WTC11 (cell line): ENCODE results near the gene NHLRC3. TPM values are rescaled to one million over a fixed set of nuclear protein-coding genes. Genes with fewer than 3 reads are reported as not detected.

Experiments
- ATAC-seq: fragments of 200-7000 bp; cut with Tn5 transposase; 2 replicates; pipeline ENCODE4 v1.10.0; 2021; ENCODE audit warnings: mild to moderate bottlenecking, moderate library complexity
- CTCF ChIA-PET: fragments of 300-600 bp; sonication (Branson Sonifier 250); formaldehyde crosslinking; loops from one replicate; lab custom pipeline; 2021; ENCODE audit warnings: antibody characterized with exemption; lab: Charles Lee
- POLR2A ChIA-PET: fragments of 350-600 bp; sonication (Branson Sonifier 250); formaldehyde crosslinking; loops from one replicate; lab custom pipeline; 2021; ENCODE audit warnings: antibody characterized with exemption; lab: Charles Lee
- DNase-seq: peaks from one replicate; pipeline ENCODE4 v3.0.0; 2021; ENCODE audit warnings: low spot score
- H3K27ac Mint-ChIP-seq: 2 replicates; pipeline ENCODE4 v1.8.0; 2021; ENCODE audit warnings: mixed read lengths
- H3K27me3 Mint-ChIP-seq: 2 replicates; pipeline ENCODE4 v1.8.0; 2021; ENCODE audit warnings: low read depth, mild to moderate bottlenecking, moderate library complexity, mixed read lengths
- H3K36me3 Mint-ChIP-seq: 2 replicates; pipeline ENCODE4 v1.8.0; 2021; ENCODE audit warnings: mixed read lengths
- H3K4me1 Mint-ChIP-seq: 2 replicates; pipeline ENCODE4 v1.8.0; 2022; ENCODE audit warnings: mixed read lengths
- H3K4me3 Mint-ChIP-seq: 2 replicates; pipeline ENCODE4 v1.8.0; 2021; ENCODE audit warnings: mild to moderate bottlenecking, moderate library complexity, mixed read lengths
- H3K9me3 Mint-ChIP-seq: 2 replicates; pipeline ENCODE4 v1.8.0; 2021; ENCODE audit warnings: mixed read lengths
- HMGA2 ChIP-seq: fragments of 250-450 bp; sonication (Bioruptor Pico); IDR thresholded peaks from 2 replicates; pipeline ENCODE4 v1.4.0; 2021; ENCODE audit warnings: mild to moderate bottlenecking, moderate library complexity
- JAZF1 ChIP-seq: fragments of 250-450 bp; sonication (Bioruptor Pico); IDR thresholded peaks from 2 replicates; pipeline ENCODE4 v1.9.0; 2021; ENCODE audit warnings: moderate library complexity, mild to moderate bottlenecking, inconsistent platforms
- NR1H2 ChIP-seq: sonication (generic); formaldehyde crosslinking; IDR thresholded peaks from 2 replicates; pipeline ENCODE4 v1.9.0; 2021; ENCODE audit warnings: mild to moderate bottlenecking, moderate library complexity, missing genetic modification reagents
- NR2C2 ChIP-seq: sonication (generic); formaldehyde crosslinking; IDR thresholded peaks from 2 replicates; pipeline ENCODE4 v1.8.0; 2022; ENCODE audit warnings: mild to moderate bottlenecking, missing genetic modification reagents
- OVOL2 ChIP-seq: fragments of 250-450 bp; sonication (Bioruptor Pico); IDR thresholded peaks from 2 replicates; pipeline ENCODE4 v1.9.0; 2021; ENCODE audit warnings: mild to moderate bottlenecking, borderline replicate concordance
- PRRX2 ChIP-seq: fragments of 250-450 bp; sonication (Bioruptor Pico); IDR thresholded peaks from 2 replicates; pipeline ENCODE4 v1.8.0; 2021; ENCODE audit warnings: mild to moderate bottlenecking
- SMAD3 ChIP-seq: sonication (generic); formaldehyde crosslinking; IDR thresholded peaks from 2 replicates; pipeline ENCODE4 v1.8.0; 2022; ENCODE audit warnings: missing genetic modification reagents, mild to moderate bottlenecking, borderline replicate concordance
- ZNF263 ChIP-seq: sonication (generic); formaldehyde crosslinking; IDR thresholded peaks from 2 replicates; pipeline ENCODE4 v1.8.1; 2022; ENCODE audit warnings: low read depth, mild to moderate bottlenecking, moderate library complexity, missing genetic modification reagents
- total RNA-seq: library from RNA; stranded (reverse); gene quantifications from 3 replicates; pipeline ENCODE4 v1.2.3, GENCODE V29; 2021
- TF ChIP-seq, protein P1 (sequence below): sonication (generic); formaldehyde crosslinking; conservative IDR thresholded peaks from 2 replicates; pipeline ENCODE4 v1.8.1; 2023; ENCODE audit warnings: mild to moderate bottlenecking, low read depth, missing genetic modification reagents, moderate library complexity
- TF ChIP-seq, protein P2 (sequence below): sonication (generic); formaldehyde crosslinking; IDR thresholded peaks from 2 replicates; pipeline ENCODE4 v1.8.0; 2022; ENCODE audit warnings: mild to moderate bottlenecking, missing genetic modification reagents
- TF ChIP-seq, protein P3 (sequence below): fragments of 250-450 bp; sonication (Bioruptor Pico); IDR thresholded peaks from 2 replicates; pipeline ENCODE4 v1.9.0; 2021; ENCODE audit warnings: mild to moderate bottlenecking
- TF ChIP-seq, protein P4 (sequence below): sonication (generic); formaldehyde crosslinking; IDR thresholded peaks from 2 replicates; pipeline ENCODE4 v1.8.0; 2022; ENCODE audit warnings: mild to moderate bottlenecking, missing genetic modification reagents
- TF ChIP-seq, protein P5 (sequence below): sonication (generic); formaldehyde crosslinking; IDR thresholded peaks from 2 replicates; pipeline ENCODE4 v1.8.0; 2023; ENCODE audit warnings: missing genetic modification reagents, mild to moderate bottlenecking, borderline replicate concordance
- TF ChIP-seq, protein P6 (sequence below): fragments of 250-450 bp; sonication (Bioruptor Pico); IDR thresholded peaks from 2 replicates; pipeline ENCODE4 v2.1.2; 2022; ENCODE audit warnings: mild to moderate bottlenecking, moderate library complexity
- TF ChIP-seq, protein P7 (sequence below): sonication (generic); formaldehyde crosslinking; IDR thresholded peaks from 2 replicates; pipeline ENCODE4 v1.8.1; 2022; ENCODE audit warnings: low read depth, missing genetic modification reagents, borderline replicate concordance
- TF ChIP-seq, protein P8 (sequence below): fragments of 200-600 bp; IDR thresholded peaks from 2 replicates; pipeline ENCODE4 v1.8.0; 2022; ENCODE audit warnings: antibody characterized with exemption

The NHLRC3 gene
- total RNA-seq, 1 experiment from 2014 or later: 18.8 TPM

DNA sequence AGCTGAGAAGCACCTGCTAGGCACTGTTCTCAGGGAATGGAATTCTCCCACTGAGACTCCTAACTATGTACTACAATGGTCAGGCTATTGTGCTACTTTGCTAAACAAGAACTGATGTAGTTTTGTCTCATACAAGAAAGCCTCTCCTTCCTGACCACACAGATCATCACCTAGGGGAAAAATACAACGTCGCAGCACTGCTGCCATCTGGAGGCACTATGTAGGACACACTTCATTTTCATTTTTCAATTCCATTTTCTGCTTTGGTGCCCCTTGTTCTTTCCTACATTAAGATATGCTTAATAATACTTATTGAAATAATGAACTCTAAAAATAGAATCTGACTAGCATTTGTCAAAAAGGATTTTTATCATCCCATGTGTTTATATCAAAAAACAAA, 21.5 kb upstream of the NHLRC3 start:
- ChIA-PET CTCF (interaction anchor here (0.6 to 1.3 kb wide), 3 partner anchors 44 to 599 kb away, joined by 3 to 4 read pairs (median 3); no protein-coding TSS in a partner anchor), POLR2A (no interaction called here)

DNA sequence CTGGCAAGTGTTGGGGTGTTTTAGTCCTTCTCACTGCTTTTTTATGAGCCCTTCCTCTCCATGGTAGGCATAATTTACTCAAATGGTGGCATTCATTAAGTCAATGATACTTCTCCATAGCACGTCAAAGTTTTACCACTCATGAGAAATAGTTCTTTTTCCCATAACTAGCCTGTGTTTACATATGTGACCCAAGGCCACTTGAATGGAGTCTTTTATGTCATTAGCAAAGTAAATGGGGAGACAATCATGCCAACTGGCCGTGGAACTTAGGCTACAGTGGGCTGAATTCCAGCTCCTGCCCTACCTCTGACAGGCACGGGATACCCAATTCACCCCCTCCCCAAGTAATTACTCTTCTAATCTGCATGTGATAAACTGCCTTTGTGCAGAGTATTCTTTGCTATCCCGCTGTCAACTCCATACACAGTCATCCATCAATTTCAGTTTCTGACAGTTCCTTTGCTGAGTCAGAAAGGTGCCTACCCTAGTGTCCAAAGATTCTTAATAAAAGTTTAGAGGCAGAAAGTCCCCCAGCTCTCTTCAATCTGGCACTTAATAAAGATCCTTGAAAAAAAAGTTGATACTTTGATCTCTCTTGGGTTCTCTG, 17.3 kb upstream of the NHLRC3 start:
- TF ChIP-seq, protein P1, sequence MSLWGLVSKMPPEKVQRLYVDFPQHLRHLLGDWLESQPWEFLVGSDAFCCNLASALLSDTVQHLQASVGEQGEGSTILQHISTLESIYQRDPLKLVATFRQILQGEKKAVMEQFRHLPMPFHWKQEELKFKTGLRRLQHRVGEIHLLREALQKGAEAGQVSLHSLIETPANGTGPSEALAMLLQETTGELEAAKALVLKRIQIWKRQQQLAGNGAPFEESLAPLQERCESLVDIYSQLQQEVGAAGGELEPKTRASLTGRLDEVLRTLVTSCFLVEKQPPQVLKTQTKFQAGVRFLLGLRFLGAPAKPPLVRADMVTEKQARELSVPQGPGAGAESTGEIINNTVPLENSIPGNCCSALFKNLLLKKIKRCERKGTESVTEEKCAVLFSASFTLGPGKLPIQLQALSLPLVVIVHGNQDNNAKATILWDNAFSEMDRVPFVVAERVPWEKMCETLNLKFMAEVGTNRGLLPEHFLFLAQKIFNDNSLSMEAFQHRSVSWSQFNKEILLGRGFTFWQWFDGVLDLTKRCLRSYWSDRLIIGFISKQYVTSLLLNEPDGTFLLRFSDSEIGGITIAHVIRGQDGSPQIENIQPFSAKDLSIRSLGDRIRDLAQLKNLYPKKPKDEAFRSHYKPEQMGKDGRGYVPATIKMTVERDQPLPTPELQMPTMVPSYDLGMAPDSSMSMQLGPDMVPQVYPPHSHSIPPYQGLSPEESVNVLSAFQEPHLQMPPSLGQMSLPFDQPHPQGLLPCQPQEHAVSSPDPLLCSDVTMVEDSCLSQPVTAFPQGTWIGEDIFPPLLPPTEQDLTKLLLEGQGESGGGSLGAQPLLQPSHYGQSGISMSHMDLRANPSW (CRISPR knock-in tag): no peak
- TF ChIP-seq, protein P2, sequence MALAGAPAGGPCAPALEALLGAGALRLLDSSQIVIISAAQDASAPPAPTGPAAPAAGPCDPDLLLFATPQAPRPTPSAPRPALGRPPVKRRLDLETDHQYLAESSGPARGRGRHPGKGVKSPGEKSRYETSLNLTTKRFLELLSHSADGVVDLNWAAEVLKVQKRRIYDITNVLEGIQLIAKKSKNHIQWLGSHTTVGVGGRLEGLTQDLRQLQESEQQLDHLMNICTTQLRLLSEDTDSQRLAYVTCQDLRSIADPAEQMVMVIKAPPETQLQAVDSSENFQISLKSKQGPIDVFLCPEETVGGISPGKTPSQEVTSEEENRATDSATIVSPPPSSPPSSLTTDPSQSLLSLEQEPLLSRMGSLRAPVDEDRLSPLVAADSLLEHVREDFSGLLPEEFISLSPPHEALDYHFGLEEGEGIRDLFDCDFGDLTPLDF: no peak
- TF ChIP-seq PRRX2 (CRISPR knock-in tag): no peak
- no peak for TF ChIP-seq HMGA2 (CRISPR knock-in tag)
- no peak for TF ChIP-seq NR2C2 (CRISPR knock-in tag)
- TF ChIP-seq, protein P3, sequence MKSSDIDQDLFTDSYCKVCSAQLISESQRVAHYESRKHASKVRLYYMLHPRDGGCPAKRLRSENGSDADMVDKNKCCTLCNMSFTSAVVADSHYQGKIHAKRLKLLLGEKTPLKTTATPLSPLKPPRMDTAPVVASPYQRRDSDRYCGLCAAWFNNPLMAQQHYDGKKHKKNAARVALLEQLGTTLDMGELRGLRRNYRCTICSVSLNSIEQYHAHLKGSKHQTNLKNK (CRISPR knock-in tag): no peak
- TF ChIP-seq, protein P4, sequence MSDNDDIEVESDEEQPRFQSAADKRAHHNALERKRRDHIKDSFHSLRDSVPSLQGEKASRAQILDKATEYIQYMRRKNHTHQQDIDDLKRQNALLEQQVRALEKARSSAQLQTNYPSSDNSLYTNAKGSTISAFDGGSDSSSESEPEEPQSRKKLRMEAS: no peak
- TF ChIP-seq, protein P5, sequence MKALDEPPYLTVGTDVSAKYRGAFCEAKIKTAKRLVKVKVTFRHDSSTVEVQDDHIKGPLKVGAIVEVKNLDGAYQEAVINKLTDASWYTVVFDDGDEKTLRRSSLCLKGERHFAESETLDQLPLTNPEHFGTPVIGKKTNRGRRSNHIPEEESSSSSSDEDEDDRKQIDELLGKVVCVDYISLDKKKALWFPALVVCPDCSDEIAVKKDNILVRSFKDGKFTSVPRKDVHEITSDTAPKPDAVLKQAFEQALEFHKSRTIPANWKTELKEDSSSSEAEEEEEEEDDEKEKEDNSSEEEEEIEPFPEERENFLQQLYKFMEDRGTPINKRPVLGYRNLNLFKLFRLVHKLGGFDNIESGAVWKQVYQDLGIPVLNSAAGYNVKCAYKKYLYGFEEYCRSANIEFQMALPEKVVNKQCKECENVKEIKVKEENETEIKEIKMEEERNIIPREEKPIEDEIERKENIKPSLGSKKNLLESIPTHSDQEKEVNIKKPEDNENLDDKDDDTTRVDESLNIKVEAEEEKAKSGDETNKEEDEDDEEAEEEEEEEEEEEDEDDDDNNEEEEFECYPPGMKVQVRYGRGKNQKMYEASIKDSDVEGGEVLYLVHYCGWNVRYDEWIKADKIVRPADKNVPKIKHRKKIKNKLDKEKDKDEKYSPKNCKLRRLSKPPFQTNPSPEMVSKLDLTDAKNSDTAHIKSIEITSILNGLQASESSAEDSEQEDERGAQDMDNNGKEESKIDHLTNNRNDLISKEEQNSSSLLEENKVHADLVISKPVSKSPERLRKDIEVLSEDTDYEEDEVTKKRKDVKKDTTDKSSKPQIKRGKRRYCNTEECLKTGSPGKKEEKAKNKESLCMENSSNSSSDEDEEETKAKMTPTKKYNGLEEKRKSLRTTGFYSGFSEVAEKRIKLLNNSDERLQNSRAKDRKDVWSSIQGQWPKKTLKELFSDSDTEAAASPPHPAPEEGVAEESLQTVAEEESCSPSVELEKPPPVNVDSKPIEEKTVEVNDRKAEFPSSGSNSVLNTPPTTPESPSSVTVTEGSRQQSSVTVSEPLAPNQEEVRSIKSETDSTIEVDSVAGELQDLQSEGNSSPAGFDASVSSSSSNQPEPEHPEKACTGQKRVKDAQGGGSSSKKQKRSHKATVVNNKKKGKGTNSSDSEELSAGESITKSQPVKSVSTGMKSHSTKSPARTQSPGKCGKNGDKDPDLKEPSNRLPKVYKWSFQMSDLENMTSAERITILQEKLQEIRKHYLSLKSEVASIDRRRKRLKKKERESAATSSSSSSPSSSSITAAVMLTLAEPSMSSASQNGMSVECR (CRISPR knock-in tag): no peak
- TF ChIP-seq, protein P6, sequence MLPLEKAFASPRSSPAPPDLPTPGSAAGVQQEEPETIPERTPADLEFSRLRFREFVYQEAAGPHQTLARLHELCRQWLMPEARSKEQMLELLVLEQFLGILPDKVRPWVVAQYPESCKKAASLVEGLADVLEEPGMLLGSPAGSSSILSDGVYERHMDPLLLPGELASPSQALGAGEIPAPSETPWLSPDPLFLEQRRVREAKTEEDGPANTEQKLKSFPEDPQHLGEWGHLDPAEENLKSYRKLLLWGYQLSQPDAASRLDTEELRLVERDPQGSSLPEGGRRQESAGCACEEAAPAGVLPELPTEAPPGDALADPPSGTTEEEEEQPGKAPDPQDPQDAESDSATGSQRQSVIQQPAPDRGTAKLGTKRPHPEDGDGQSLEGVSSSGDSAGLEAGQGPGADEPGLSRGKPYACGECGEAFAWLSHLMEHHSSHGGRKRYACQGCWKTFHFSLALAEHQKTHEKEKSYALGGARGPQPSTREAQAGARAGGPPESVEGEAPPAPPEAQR (CRISPR knock-in tag): no peak
- no peak for TF ChIP-seq JAZF1 (CRISPR knock-in tag)
- no peak for TF ChIP-seq OVOL2
- TF ChIP-seq NR1H2 (CRISPR knock-in tag): no peak
- TF ChIP-seq, protein P7, sequence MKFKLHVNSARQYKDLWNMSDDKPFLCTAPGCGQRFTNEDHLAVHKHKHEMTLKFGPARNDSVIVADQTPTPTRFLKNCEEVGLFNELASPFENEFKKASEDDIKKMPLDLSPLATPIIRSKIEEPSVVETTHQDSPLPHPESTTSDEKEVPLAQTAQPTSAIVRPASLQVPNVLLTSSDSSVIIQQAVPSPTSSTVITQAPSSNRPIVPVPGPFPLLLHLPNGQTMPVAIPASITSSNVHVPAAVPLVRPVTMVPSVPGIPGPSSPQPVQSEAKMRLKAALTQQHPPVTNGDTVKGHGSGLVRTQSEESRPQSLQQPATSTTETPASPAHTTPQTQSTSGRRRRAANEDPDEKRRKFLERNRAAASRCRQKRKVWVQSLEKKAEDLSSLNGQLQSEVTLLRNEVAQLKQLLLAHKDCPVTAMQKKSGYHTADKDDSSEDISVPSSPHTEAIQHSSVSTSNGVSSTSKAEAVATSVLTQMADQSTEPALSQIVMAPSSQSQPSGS (CRISPR knock-in tag): no peak
- Mint-ChIP-seq H3K27ac (peak overlapping the region; percentile 17; the same call in 1 of the 2 replicates), H3K4me1 (peaks cover 48% of the 10 kb centered on the region), H3K36me3 (peaks cover 53% of the 10 kb centered on the region), H3K27me3 (no peaks in the 10 kb centered on the region), H3K9me3 (no peaks in the 10 kb centered on the region), H3K4me3 (no peak overlapping the region)
- ChIA-PET POLR2A (no interaction called here), CTCF (no interaction called here)
- DNase-seq (no peak), ATAC-seq (no peak)

More for the DNA sequence above, 21.5 kb upstream of the NHLRC3 start:
- no peak overlapping the region for H3K27ac Mint-ChIP-seq
- no peaks in the 10 kb centered on the region for H3K27me3 Mint-ChIP-seq
- no peak for DNase-seq
- H3K9me3 Mint-ChIP-seq: no peaks in the 10 kb centered on the region
- H3K36me3 Mint-ChIP-seq: peaks cover 61% of the 10 kb centered on the region
- H3K4me3 Mint-ChIP-seq: no peak overlapping the region
- H3K4me1 Mint-ChIP-seq: peaks cover 8% of the 10 kb centered on the region
- peak; percentile 38 for ATAC-seq
- TF ChIP-seq ZNF263 (no peak), SMAD3 (no peak)
- TF ChIP-seq, protein P8, sequence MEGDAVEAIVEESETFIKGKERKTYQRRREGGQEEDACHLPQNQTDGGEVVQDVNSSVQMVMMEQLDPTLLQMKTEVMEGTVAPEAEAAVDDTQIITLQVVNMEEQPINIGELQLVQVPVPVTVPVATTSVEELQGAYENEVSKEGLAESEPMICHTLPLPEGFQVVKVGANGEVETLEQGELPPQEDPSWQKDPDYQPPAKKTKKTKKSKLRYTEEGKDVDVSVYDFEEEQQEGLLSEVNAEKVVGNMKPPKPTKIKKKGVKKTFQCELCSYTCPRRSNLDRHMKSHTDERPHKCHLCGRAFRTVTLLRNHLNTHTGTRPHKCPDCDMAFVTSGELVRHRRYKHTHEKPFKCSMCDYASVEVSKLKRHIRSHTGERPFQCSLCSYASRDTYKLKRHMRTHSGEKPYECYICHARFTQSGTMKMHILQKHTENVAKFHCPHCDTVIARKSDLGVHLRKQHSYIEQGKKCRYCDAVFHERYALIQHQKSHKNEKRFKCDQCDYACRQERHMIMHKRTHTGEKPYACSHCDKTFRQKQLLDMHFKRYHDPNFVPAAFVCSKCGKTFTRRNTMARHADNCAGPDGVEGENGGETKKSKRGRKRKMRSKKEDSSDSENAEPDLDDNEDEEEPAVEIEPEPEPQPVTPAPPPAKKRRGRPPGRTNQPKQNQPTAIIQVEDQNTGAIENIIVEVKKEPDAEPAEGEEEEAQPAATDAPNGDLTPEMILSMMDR: peak; percentile 21; the same call in 1 of the 2 replicates
- TF ChIP-seq, all 79 proteins: peak for 1
